ENCODE results near the gene OSBPL10.

The OSBPL10 gene

GRCh38 chr3:31958701-31959152, 22.3 kb downstream of the OSBPL10 start:
- DNase-seq (ENCODE audit: low read depth, low spot score) = no peak

GRCh38 chr3:31957106-31957505, 24.0 kb downstream of the OSBPL10 start:
- no peak for DNase-seq (ENCODE audit: low read depth, low spot score)

- no peak for DNase-seq (ENCODE audit: low read depth, low spot score)
These were observed 25.5 kb downstream of the OSBPL10 start for GRCh38 chr3:31955581-31955980.

- DNase-seq (ENCODE audit: low read depth, low spot score) = no peak
These were observed 27.4 kb downstream of the OSBPL10 start for GRCh38 chr3:31953636-31954035.

- no peak for DNase-seq (ENCODE audit: low read depth, low spot score)
These were observed 28.0 kb downstream of the OSBPL10 start for GRCh38 chr3:31953091-31953490.

GRCh38 chr3:31952205-31952604, 28.9 kb downstream of the OSBPL10 start:
- DNase-seq (ENCODE audit: low read depth, low spot score) = no peak

GRCh38 chr3:31948280-31948679, 32.8 kb downstream of the OSBPL10 start:
- DNase-seq (ENCODE audit: low read depth, low spot score) = no peak

GRCh38 chr3:31947671-31948091, 33.4 kb downstream of the OSBPL10 start:
- no peak for DNase-seq (ENCODE audit: low read depth, low spot score)

- DNase-seq (ENCODE audit: low read depth, low spot score) = no peak
These were observed 33.9 kb downstream of the OSBPL10 start for GRCh38 chr3:31947162-31947561.

GRCh38 chr3:31946484-31947081, 34.5 kb downstream of the OSBPL10 start:
- DNase-seq (ENCODE audit: low read depth, low spot score) = no peak

- DNase-seq (ENCODE audit: low read depth, low spot score) = no peak
These were observed 35.4 kb downstream of the OSBPL10 start for GRCh38 chr3:31945738-31946052.

- no peak for DNase-seq (ENCODE audit: low read depth, low spot score)
These were observed 38.0 kb downstream of the OSBPL10 start for GRCh38 chr3:31943041-31943440.

GRCh38 chr3:31942446-31942845, 38.6 kb downstream of the OSBPL10 start:
- DNase-seq (ENCODE audit: low read depth, low spot score) = no peak

GRCh38 chr3:31937225-31937624, 43.8 kb downstream of the OSBPL10 start:
- no peak for DNase-seq (ENCODE audit: low read depth, low spot score)

- no peak for DNase-seq (ENCODE audit: low read depth, low spot score)
These were observed 44.5 kb downstream of the OSBPL10 start for GRCh38 chr3:31936420-31937060.

GRCh38 chr3:31934866-31935265, 46.2 kb downstream of the OSBPL10 start:
- no peak for DNase-seq (ENCODE audit: low read depth, low spot score)

- DNase-seq (ENCODE audit: low read depth, low spot score) = no peak
These were observed 47.0 kb downstream of the OSBPL10 start for GRCh38 chr3:31934018-31934417.

GRCh38 chr3:31932990-31933389, 48.1 kb downstream of the OSBPL10 start:
- DNase-seq (ENCODE audit: low read depth, low spot score) = no peak

- DNase-seq (ENCODE audit: low read depth, low spot score) = no peak
These were observed 51.1 kb downstream of the OSBPL10 start for GRCh38 chr3:31929826-31930502.

GRCh38 chr3:31927811-31928210, 53.3 kb downstream of the OSBPL10 start:
- DNase-seq (ENCODE audit: low read depth, low spot score) = no peak

- DNase-seq (ENCODE audit: low read depth, low spot score) = no peak
These were observed 54.5 kb downstream of the OSBPL10 start for GRCh38 chr3:31926543-31926942.

GRCh38 chr3:31925271-31925630, 55.8 kb downstream of the OSBPL10 start:
- DNase-seq (ENCODE audit: low read depth, low spot score) = no peak

GRCh38 chr3:31924610-31925270, 56.3 kb downstream of the OSBPL10 start:
- DNase-seq (ENCODE audit: low read depth, low spot score) = no peak

Measured in activated naive CD8-positive, alpha-beta T cell treated with anti-CD3 and anti-CD28 coated beads, Interleukin-2, amount 50 U/mL, for 16 hours (primary cell).